Spleen (tissue), 7 donors: Measurements from ENCODE around the gene WDR44.

ENCODE experiments used
- POLR2A ChIP-seq, 3 donors: fragments of 450-650 bp; IDR thresholded peaks; one replicate each; pipeline ENCODE4 v1.5.1; 2017; ENCODE audit warnings: antibody characterized with exemption in 3 of 3, mild to moderate bottlenecking in 1 of 3
- TF ChIP-seq, protein P1 (sequence below), 11 experiments: fragments of 200-600 bp in 7 of 11; fragments of 450-650 bp in 4 of 11; sonication (generic) in 4 of 11; IDR thresholded peaks in 8 of 11; conservative IDR thresholded peaks in 3 of 11; 1 replicate in 7 of 11; 2 replicates in 4 of 11; pipeline versions ENCODE4 v1.4.0 to v1.8.0; 2016 to 2021; ENCODE audit warnings: antibody characterized with exemption in 11 of 11, inconsistent platforms in 4 of 11, mild to moderate bottlenecking in 1 of 11
- donor health status: DM: no; HTN: no; CAD: no; lungs with moderate emphysema.
- donor health status: DM: no; HTN: no; CAD: no.
- donor health status: DM: no; HTN: no; CAD: no.

- TF ChIP-seq, protein P1, sequence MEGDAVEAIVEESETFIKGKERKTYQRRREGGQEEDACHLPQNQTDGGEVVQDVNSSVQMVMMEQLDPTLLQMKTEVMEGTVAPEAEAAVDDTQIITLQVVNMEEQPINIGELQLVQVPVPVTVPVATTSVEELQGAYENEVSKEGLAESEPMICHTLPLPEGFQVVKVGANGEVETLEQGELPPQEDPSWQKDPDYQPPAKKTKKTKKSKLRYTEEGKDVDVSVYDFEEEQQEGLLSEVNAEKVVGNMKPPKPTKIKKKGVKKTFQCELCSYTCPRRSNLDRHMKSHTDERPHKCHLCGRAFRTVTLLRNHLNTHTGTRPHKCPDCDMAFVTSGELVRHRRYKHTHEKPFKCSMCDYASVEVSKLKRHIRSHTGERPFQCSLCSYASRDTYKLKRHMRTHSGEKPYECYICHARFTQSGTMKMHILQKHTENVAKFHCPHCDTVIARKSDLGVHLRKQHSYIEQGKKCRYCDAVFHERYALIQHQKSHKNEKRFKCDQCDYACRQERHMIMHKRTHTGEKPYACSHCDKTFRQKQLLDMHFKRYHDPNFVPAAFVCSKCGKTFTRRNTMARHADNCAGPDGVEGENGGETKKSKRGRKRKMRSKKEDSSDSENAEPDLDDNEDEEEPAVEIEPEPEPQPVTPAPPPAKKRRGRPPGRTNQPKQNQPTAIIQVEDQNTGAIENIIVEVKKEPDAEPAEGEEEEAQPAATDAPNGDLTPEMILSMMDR (IDR thresholded peaks at IDR 0.05 in 8 of 11, conservative IDR thresholded peaks at IDR 0.05 in 3 of 11): no peak
- TF ChIP-seq POLR2A (IDR thresholded peaks at IDR 0.05): no peak
Observed at GRCh38 chrX:118448273-118448783, 102.4 kb downstream of the WDR44 start.
